Measurements from ENCODE around the gene RFT1. TPM values are rescaled to one million over a fixed set of nuclear protein-coding genes. Genes with fewer than 3 reads are reported as not detected.

The RFT1 gene
- total RNA-seq, 1 experiment from 2014 or later: 35.7 TPM

- Histone ChIP-seq H3K27me3 (replicated peaks; ENCODE audit: control insufficient read depth, insufficient read depth, low read length) (no peaks in the 10 kb centered on the region), H3K9me3 (no peaks in the 10 kb centered on the region), H3K36me3 (ENCODE audit: control insufficient read depth, insufficient read depth, low read length) (no peaks in the 10 kb centered on the region), H3K4me3 (ENCODE audit: low read depth, low read length) (no peak overlapping the region), H3K4me1 (peaks cover 34% of the 10 kb centered on the region)
- TF ChIP-seq CTCF (IDR thresholded peaks at IDR 0.05; ENCODE audit: insufficient read depth in 1 of 2, low read depth in 1 of 2, low read length in 1 of 2, severe bottlenecking in 1 of 2, unreplicated experiment in 1 of 2): peak in 1 of 2 experiments; percentile 22
- DNase-seq: peak; percentile 81 to 93
- peaks cover 34% of the 10 kb centered on the region for H3K4me1 Mint-ChIP-seq (ENCODE audit: low read depth, unreplicated experiment)
- H3K9me3 Mint-ChIP-seq (ENCODE audit: unreplicated experiment): no peaks in the 10 kb centered on the region
- peak overlapping the region; percentile 76 for H3K27ac Mint-ChIP-seq (ENCODE audit: unreplicated experiment)
- H3K36me3 Mint-ChIP-seq (ENCODE audit: insufficient read depth, unreplicated experiment): peaks cover 6% of the 10 kb centered on the region
- ChIA-PET POLR2A (interaction anchor here (0.7 to 0.8 kb wide), 2 partner anchors 14 to 29 kb away, joined by 3 read pairs; partner anchors contain the start of gene RFT1), CTCF (interaction anchor here (0.9 to 1.2 kb wide), 3 partner anchors 9 to 49 kb away, joined by 3 to 5 read pairs (median 4); no protein-coding TSS in a partner anchor)
- peak overlapping the region; percentile 91 for H3K4me3 Mint-ChIP-seq (ENCODE audit: unreplicated experiment)
- no TSS peak for BruUV-seq (replicated peaks)
- intact Hi-C loops (cut with micrococcal nuclease; ENCODE audit: unreplicated experiment): loop anchor here (1.0 to 5.0 kb wide), 4 partner anchors 29 to 108 kb away; partner anchors contain the start of gene RFT1
- H3K27me3 Mint-ChIP-seq (ENCODE audit: insufficient read depth, unreplicated experiment): no peaks in the 10 kb centered on the region
Measured at GRCh38 chr3:53159156-53160060, 29.2 kb upstream of the RFT1 start.

GRCh38 chr3:53158765-53159155 lies 28.5 kb upstream of the RFT1 start:
- H3K4me3 ChIP-seq (ENCODE audit: low read depth, low read length): no peak overlapping the region
- BruUV-seq (replicated peaks): TSS peak; percentile 75
- H3K27me3 ChIP-seq (replicated peaks; ENCODE audit: control insufficient read depth, insufficient read depth, low read length): no peaks in the 10 kb centered on the region
- Mint-ChIP-seq H3K4me1 (ENCODE audit: low read depth, unreplicated experiment) (peaks cover 34% of the 10 kb centered on the region), H3K36me3 (ENCODE audit: insufficient read depth, unreplicated experiment) (peaks cover 6% of the 10 kb centered on the region), H3K27ac (ENCODE audit: unreplicated experiment) (peak overlapping the region; percentile 48), H3K27me3 (ENCODE audit: insufficient read depth, unreplicated experiment) (no peaks in the 10 kb centered on the region), H3K4me3 (ENCODE audit: unreplicated experiment) (no peak overlapping the region), H3K9me3 (ENCODE audit: unreplicated experiment) (no peaks in the 10 kb centered on the region)
- peaks cover 34% of the 10 kb centered on the region for H3K4me1 ChIP-seq
- no peaks in the 10 kb centered on the region for H3K9me3 ChIP-seq
- no peaks in the 10 kb centered on the region for H3K36me3 ChIP-seq (ENCODE audit: control insufficient read depth, insufficient read depth, low read length)
- no peak for TF ChIP-seq CTCF (IDR thresholded peaks at IDR 0.05; ENCODE audit: insufficient read depth in 1 of 2, low read depth in 1 of 2, low read length in 1 of 2, severe bottlenecking in 1 of 2, unreplicated experiment in 1 of 2)
- intact Hi-C loops (cut with micrococcal nuclease; ENCODE audit: unreplicated experiment): loop anchor here (1.0 to 5.0 kb wide), 3 partner anchors 28 to 109 kb away; partner anchors contain the start of gene RFT1
- ChIA-PET CTCF (interaction anchor here (0.9 to 1.0 kb wide), 2 partner anchors 9 to 14 kb away, joined by 4 to 5 read pairs; no protein-coding TSS in a partner anchor), POLR2A (interaction anchor here (0.7 to 0.8 kb wide), 2 partner anchors 13 to 29 kb away, joined by 3 read pairs; partner anchors contain the start of gene RFT1)
- no peak for DNase-seq

GRCh38 chr3:53157974-53158580 lies 27.8 kb upstream of the RFT1 start:
- no peaks in the 10 kb centered on the region for H3K36me3 ChIP-seq (ENCODE audit: control insufficient read depth, insufficient read depth, low read length)
- Mint-ChIP-seq H3K4me1 (ENCODE audit: low read depth, unreplicated experiment) (peaks cover 30% of the 10 kb centered on the region), H3K36me3 (ENCODE audit: insufficient read depth, unreplicated experiment) (peaks cover 6% of the 10 kb centered on the region), H3K4me3 (ENCODE audit: unreplicated experiment) (no peak overlapping the region), H3K27me3 (ENCODE audit: insufficient read depth, unreplicated experiment) (no peaks in the 10 kb centered on the region), H3K27ac (ENCODE audit: unreplicated experiment) (no peak overlapping the region), H3K9me3 (ENCODE audit: unreplicated experiment) (no peaks in the 10 kb centered on the region)
- no peak for TF ChIP-seq CTCF (IDR thresholded peaks at IDR 0.05; ENCODE audit: insufficient read depth in 1 of 2, low read depth in 1 of 2, low read length in 1 of 2, severe bottlenecking in 1 of 2, unreplicated experiment in 1 of 2)
- no peaks in the 10 kb centered on the region for H3K9me3 ChIP-seq
- no peaks in the 10 kb centered on the region for H3K27me3 ChIP-seq (replicated peaks; ENCODE audit: control insufficient read depth, insufficient read depth, low read length)
- DNase-seq: no peak
- CTCF ChIA-PET: no interaction called here
- peaks cover 34% of the 10 kb centered on the region for H3K4me1 ChIP-seq
- no peak overlapping the region for H3K4me3 ChIP-seq (ENCODE audit: low read depth, low read length)
- BruUV-seq (replicated peaks): no TSS peak
- POLR2A ChIA-PET: no interaction called here
- intact Hi-C loops (cut with micrococcal nuclease; ENCODE audit: unreplicated experiment): loop anchor here (5.0 kb wide), 2 partner anchors 39 to 109 kb away; no protein-coding TSS in a partner anchor

Data from Caco-2 (cell line).